H1 (cell line): ENCODE results near the gene PDLIM3. TPM values are rescaled to one million over a fixed set of nuclear protein-coding genes. Genes with fewer than 3 reads are reported as not detected.

Source experiments
- CTCF ChIA-PET: fragments of 300-600 bp; sonication (Branson Sonifier 250); formaldehyde crosslinking; loops from one replicate; lab custom pipeline; 2021; ENCODE audit not compliant: partially characterized antibody; lab: Charles Lee
- POLR2A ChIA-PET: fragments of 300-600 bp; sonication (Branson Sonifier 250); formaldehyde crosslinking; loops from one replicate; lab custom pipeline; 2021; ENCODE audit warnings: inconsistent platforms; ENCODE audit not compliant: partially characterized antibody; lab: Charles Lee
- DNase-seq, 2 experiments: peaks; one replicate each; pipeline versions ENCODE4 v3.0.0 to v3.0.0-alpha.2; 2010 to 2022; ENCODE audit warnings: low spot score in 2 of 2, low read depth in 1 of 2, mixed read lengths in 1 of 2
- FAIRE-seq: peaks from 2 replicates; lab custom pipeline; 2011; peaks lifted over from hg19 to GRCh38; lab: Jason Lieb, UNC
- H2AFZ ChIP-seq: 2 replicates; pipeline ENCODE4 v1.8.1; 2012; ENCODE audit warnings: low read length, inconsistent platforms
- H2AK5ac ChIP-seq: 2 replicates; pipeline ENCODE4 v1.6.1; 2013; ENCODE audit warnings: low read depth, low read length
- H2BK120ac ChIP-seq: replicated peaks from 2 replicates; pipeline ENCODE3; 2013; ENCODE audit warnings: low read depth, low read length, inconsistent platforms
- H2BK12ac ChIP-seq: 2 replicates; pipeline ENCODE4 v1.6.1; 2013; ENCODE audit warnings: low read depth, low read length
- H2BK15ac ChIP-seq: 2 replicates; pipeline ENCODE4 v1.6.1; 2013; ENCODE audit warnings: low read length
- H2BK20ac ChIP-seq: 2 replicates; pipeline ENCODE4 v1.6.1; 2013; ENCODE audit warnings: low read length
- H2BK5ac ChIP-seq: 2 replicates; pipeline ENCODE4 v1.6.1; 2013; ENCODE audit warnings: low read depth, low read length
- H3K14ac ChIP-seq: 2 replicates; pipeline ENCODE4 v1.6.1; 2013; ENCODE audit warnings: inconsistent platforms; ENCODE audit not compliant: insufficient read length
- H3K18ac ChIP-seq: 2 replicates; pipeline ENCODE4 v1.6.1; 2013; ENCODE audit warnings: low read length; ENCODE audit errors: extremely low read depth
- H3K23ac ChIP-seq: 2 replicates; pipeline ENCODE4 v1.6.1; 2013; ENCODE audit warnings: inconsistent platforms; ENCODE audit not compliant: insufficient read length
- H3K23me2 ChIP-seq: 2 replicates; pipeline ENCODE4 v1.6.1; 2013; ENCODE audit warnings: low read depth, low read length
- H3K27ac ChIP-seq: 2 replicates; pipeline ENCODE4 v1.6.1; 2011; ENCODE audit warnings: low read depth, low read length, inconsistent platforms
- H3K27me3 ChIP-seq, 4 experiments: replicated peaks in 1 of 4; 1 replicate in 1 of 4; 2 replicates in 3 of 4; pipeline versions ENCODE4 v1.6.1 to v1.8.1; 2011 to 2013; ENCODE audit warnings: low read length in 3 of 4, mild to moderate bottlenecking in 3 of 4, inconsistent platforms in 2 of 4, mixed read lengths in 2 of 4, moderate library complexity in 1 of 4; ENCODE audit not compliant: control insufficient read depth in 3 of 4, insufficient read depth in 3 of 4; ENCODE audit errors: extremely low read depth in 1 of 4
- H3K36me3 ChIP-seq, 4 experiments: 2 replicates each; pipeline versions ENCODE4 v1.6.1 to v1.8.1; 2011 to 2013; ENCODE audit warnings: mild to moderate bottlenecking in 4 of 4, low read length in 3 of 4, moderate library complexity in 2 of 4, control low read depth in 1 of 4, inconsistent platforms in 1 of 4; ENCODE audit not compliant: insufficient read depth in 4 of 4, control insufficient read depth in 2 of 4
- H3K4ac ChIP-seq: replicated peaks from 2 replicates; pipeline ENCODE3; 2013; ENCODE audit warnings: low read length, low read depth, mixed read lengths, inconsistent platforms; ENCODE audit not compliant: insufficient read length
- H3K4me1 ChIP-seq, 4 experiments: replicated peaks in 1 of 4; 1 replicate in 1 of 4; 2 replicates in 3 of 4; pipeline versions ENCODE4 v1.6.1 to v1.8.1; 2011 to 2013; ENCODE audit warnings: low read length in 3 of 4, inconsistent platforms in 2 of 4, mixed read lengths in 1 of 4; ENCODE audit not compliant: insufficient read depth in 4 of 4, control insufficient read depth in 3 of 4
- H3K4me2 ChIP-seq, 2 experiments: 2 replicates each; pipeline versions ENCODE4 v1.6.1 to v1.8.1; 2011 to 2013; ENCODE audit warnings: low read depth in 2 of 2, low read length in 2 of 2, control low read depth in 1 of 2, inconsistent platforms in 1 of 2, mild to moderate bottlenecking in 1 of 2; ENCODE audit not compliant: insufficient read depth in 1 of 2
- H3K4me3 ChIP-seq, 4 experiments: fragments of 200-600, 300-600 bp in 1 of 4; sonication (generic), shearing (Covaris generic), sonication (Bioruptor Twin) in 1 of 4; 2 replicates each; pipeline versions ENCODE4 v1.5.1 to v1.8.1; 2011 to 2016; ENCODE audit warnings: low read length in 4 of 4, low read depth in 3 of 4, control low read depth in 2 of 4, inconsistent platforms in 2 of 4, mild to moderate bottlenecking in 2 of 4, mixed read lengths in 1 of 4, moderate library complexity in 1 of 4; ENCODE audit not compliant: insufficient read depth in 2 of 4; ENCODE audit errors: extremely low read depth in 1 of 4
- H3K56ac ChIP-seq: replicated peaks from 2 replicates; pipeline ENCODE3; 2013; ENCODE audit warnings: low read depth, mild to moderate bottlenecking, mixed read lengths, low read length, inconsistent platforms; ENCODE audit not compliant: insufficient read length
- H3K79me1 ChIP-seq: 2 replicates; pipeline ENCODE4 v1.6.1; 2013; ENCODE audit warnings: low read depth, low read length, control low read depth
- H3K79me2 ChIP-seq, 2 experiments: 2 replicates each; pipeline versions ENCODE4 v1.6.1 to v1.8.1; 2012 to 2013; ENCODE audit warnings: low read length in 2 of 2, mild to moderate bottlenecking in 2 of 2, inconsistent platforms in 1 of 2; ENCODE audit not compliant: insufficient read depth in 2 of 2, control insufficient read depth in 1 of 2
- H3K9ac ChIP-seq, 4 experiments: replicated peaks in 1 of 4; 1 replicate in 1 of 4; 2 replicates in 3 of 4; pipeline versions ENCODE4 v1.6.1 to v1.8.1; 2011 to 2013; ENCODE audit warnings: low read depth in 3 of 4, low read length in 3 of 4, control low read depth in 2 of 4, mild to moderate bottlenecking in 2 of 4, moderate library complexity in 2 of 4, inconsistent platforms in 1 of 4; ENCODE audit errors: extremely low read depth in 1 of 4
- H3K9me3 ChIP-seq, 2 experiments: 2 replicates each; pipeline versions ENCODE4 v1.6.1 to v1.8.1; 2012 to 2013; ENCODE audit warnings: mild to moderate bottlenecking in 2 of 2, moderate library complexity in 2 of 2, control low read depth in 1 of 2, inconsistent platforms in 1 of 2, low read depth in 1 of 2, low read length in 1 of 2, mixed read lengths in 1 of 2; ENCODE audit not compliant: insufficient read depth in 2 of 2
- H4K20me1 ChIP-seq, 2 experiments: replicated peaks in 1 of 2; 2 replicates each; pipeline versions ENCODE3 to v1.8.1; 2011 to 2013; ENCODE audit warnings: inconsistent platforms in 2 of 2, low read length in 2 of 2, mild to moderate bottlenecking in 1 of 2; ENCODE audit not compliant: insufficient read depth in 2 of 2, control insufficient read depth in 1 of 2
- H4K5ac ChIP-seq: 2 replicates; pipeline ENCODE4 v1.6.1; 2013; ENCODE audit warnings: low read length, low read depth, mixed read lengths, inconsistent platforms; ENCODE audit not compliant: insufficient read length
- H4K8ac ChIP-seq: 2 replicates; pipeline ENCODE4 v1.8.0; 2013; ENCODE audit warnings: mild to moderate bottlenecking, moderate library complexity, low read length, inconsistent platforms; ENCODE audit not compliant: insufficient read depth; ENCODE audit errors: extremely low read depth
- H4K91ac ChIP-seq: replicated peaks from 2 replicates; pipeline ENCODE3; 2013; ENCODE audit warnings: low read length, mixed read lengths, inconsistent platforms; ENCODE audit not compliant: insufficient read length
- ATF3 ChIP-seq: IDR thresholded peaks from 2 replicates; pipeline ENCODE4 v1.6.1; 2011; ENCODE audit warnings: low read depth, mild to moderate bottlenecking, low read length; ENCODE audit not compliant: insufficient read depth
- BCL11A ChIP-seq, 2 experiments: IDR thresholded peaks; one replicate each; pipeline ENCODE4 v1.6.1; 2011; ENCODE audit warnings: low read depth in 2 of 2, low read length in 2 of 2, mild to moderate bottlenecking in 2 of 2
- CBX8 ChIP-seq: fragments of 300-800, 300-1000 bp; sonication (generic); IDR thresholded peaks from 2 replicates; pipeline ENCODE4 v1.7.1; 2016; ENCODE audit warnings: low read depth, low read length, borderline replicate concordance
- CHD2 ChIP-seq: IDR thresholded peaks from 2 replicates; pipeline ENCODE4 v1.6.1; 2012; ENCODE audit warnings: low read length, improper control_type of control experiment
- E2F6 ChIP-seq: IDR thresholded peaks from 2 replicates; pipeline ENCODE4 v1.6.1; 2012; ENCODE audit warnings: inconsistent platforms
- EP300 ChIP-seq, 2 experiments: IDR thresholded peaks; 1 replicate in 1 of 2; 2 replicates in 1 of 2; pipeline ENCODE4 v1.6.1; 2011 to 2012; ENCODE audit warnings: low read depth in 2 of 2, low read length in 2 of 2, mild to moderate bottlenecking in 2 of 2, borderline replicate concordance in 1 of 2, inconsistent platforms in 1 of 2, moderate library complexity in 1 of 2
- JUND ChIP-seq: IDR thresholded peaks from 2 replicates; pipeline ENCODE4 v1.6.1; 2011; ENCODE audit warnings: mild to moderate bottlenecking, improper control_type of control experiment, low read length
- NRF1 ChIP-seq: IDR thresholded peaks from 2 replicates; pipeline ENCODE4 v1.6.1; 2011; ENCODE audit warnings: mild to moderate bottlenecking, low read depth, low read length, improper control_type of control experiment
- SIN3A ChIP-seq, 2 experiments: IDR thresholded peaks in 1 of 2; conservative IDR thresholded peaks in 1 of 2; 2 replicates each; pipeline ENCODE4 v1.6.1; 2011 to 2012; ENCODE audit warnings: low read length in 2 of 2, improper control_type of control experiment in 1 of 2, low read depth in 1 of 2, mild to moderate bottlenecking in 1 of 2
- SIRT6 ChIP-seq: IDR thresholded peaks from one replicate; pipeline ENCODE4 v1.7.1; 2012; ENCODE audit warnings: low read length, inconsistent platforms
- SIX5 ChIP-seq: IDR thresholded peaks from 2 replicates; pipeline ENCODE4 v1.6.1; 2011; ENCODE audit warnings: mild to moderate bottlenecking, low read depth, low read length
- SUZ12 ChIP-seq: fragments of 200-600 bp; sonication (generic); IDR thresholded peaks from 2 replicates; pipeline ENCODE4 v1.6.1; 2012; ENCODE audit warnings: mild to moderate bottlenecking, inconsistent platforms, low read length, moderate library complexity, mixed read lengths
- WGBS, 2 experiments: shearing (Covaris generic) in 1 of 2; methylation state at CpG; one replicate each; pipeline versions ENCODE4 v1.1.6 to v1.1.7; 2013 to 2015; ENCODE audit warnings: low lambda C conversion rate in 2 of 2, mixed read lengths in 2 of 2, inconsistent platforms in 1 of 2, low coverage in 1 of 2, missing lambda C conversion rate in 1 of 2; ENCODE audit not compliant: insufficient replicate concordance in 2 of 2, insufficient coverage in 1 of 2, insufficient read length in 1 of 2; ENCODE audit errors: extremely low coverage in 1 of 2, missing lambda C conversion rate in 1 of 2; 5-methylcytosine and 5-hydroxymethylcytosine counted together
- polyA plus RNA-seq, 7 experiments: library from polyadenylated mRNA; depleted of rRNA in 3 of 7; stranded (reverse) in 5 of 7; unstranded in 2 of 7; fragments of >200 nt in 5 of 7; fragments of 200-250 nt in 2 of 7; gene quantifications; 1 replicate in 5 of 7; 2 replicates in 1 of 7; 4 replicates in 1 of 7; pipeline versions ENCODE4 v1.2.1 to v1.2.3, GENCODE V29; 2011 to 2013; ENCODE audit warnings: missing spikeins in 2 of 7, mixed read lengths in 2 of 7
- total RNA-seq: library from RNA; stranded (reverse); fragmentation: NEBNext Ultra II Directional; extraction: Animal tissue kit (Norgen Biotek cat#: 25700); gene quantifications from 2 replicates; pipeline ENCODE4 v1.2.1, GENCODE V29; 2021

The PDLIM3 gene
- total and polyA plus RNA-seq, 2 of the 8 experiments (the other 6 are each of a cell fraction or from before 2014, with no cell fraction given) = 7.6 to 8.1 TPM

GRCh38 chr4:185541251-185541727 lies 6.0 kb upstream of the PDLIM3 start:
- Histone ChIP-seq H3K9ac (no peak overlapping the region), H3K4ac (no peak overlapping the region), H4K20me1 (no peaks in the 10 kb centered on the region), H3K56ac (no peak overlapping the region), H2BK20ac (0 out of 2 replicates have a peak overlapping the region, but pooled peaks have one; percentile 36), H3K27me3 (peaks cover 1 to 11% (median 7%) of the 10 kb centered on the region in 4 experiments; a peak in 6 of 7 replicates), H2BK120ac (no peak overlapping the region), H3K9me3 (no peaks in the 10 kb centered on the region), H4K5ac (no peak overlapping the region), H2AK5ac (no peak overlapping the region), H2BK12ac (no peak overlapping the region), H2BK5ac (no peak overlapping the region), H2AFZ (0 out of 2 replicates have a peak overlapping the region, but pooled peaks have one; percentile 33), H3K14ac (no peak overlapping the region), H3K79me1 (no peaks in the 10 kb centered on the region), H3K27ac (no peak overlapping the region), H4K8ac (no peak overlapping the region), H3K36me3 (no peaks in the 10 kb centered on the region), H3K4me2 (no peak overlapping the region), H3K18ac (no peak overlapping the region), H3K4me3 (no peak overlapping the region), H3K23me2 (no peaks in the 10 kb centered on the region; the same call in 1 of the 2 replicates), H3K79me2 (no peaks in the 10 kb centered on the region), H3K4me1 (peaks cover 0 to 5% (median 2%) of the 10 kb centered on the region in 4 experiments; a peak in 3 of 7 replicates), H4K91ac (no peak overlapping the region), H2BK15ac (peak overlapping the region; percentile 84; the same call in 1 of the 2 replicates), H3K23ac (no peak overlapping the region)
- DNase-seq = no peak
- CTCF ChIA-PET = interaction anchor here (0.8 to 2.2 kb wide), 2 partner anchors 18 to 58 kb away, joined by 3 to 7 read pairs; no protein-coding TSS in a partner anchor
- POLR2A ChIA-PET = no interaction called here
- FAIRE-seq = no peak
- 82% methylated on average over 10 of the region's 10 CpGs; no CpG with 5 or more reads in 1 of the 2 experiments for WGBS, 2 experiments
- TF ChIP-seq CBX8 (no peak), SIRT6 (no peak), ATF3 (no peak), SIN3A (conservative IDR thresholded peaks at IDR 0.05 in 1 of 2, IDR thresholded peaks at IDR 0.05 in 1 of 2; ENCODE audit: low read depth in 1 of 2, low read length in 2 of 2) (no peak), JUND (no peak), E2F6 (no peak), SIX5 (no peak), BCL11A (IDR thresholded peaks at IDR 0.05; ENCODE audit: low read depth in 2 of 2, low read length in 2 of 2) (no peak), CHD2 (no peak), NRF1 (no peak), SUZ12 (no peak), EP300 (IDR thresholded peaks at IDR 0.05; ENCODE audit: borderline replicate concordance in 1 of 2, low read depth in 2 of 2, low read length in 2 of 2) (no peak)
